ENCODE measurements around the gene PABPC1L. TPM values are rescaled to one million over a fixed set of nuclear protein-coding genes. Genes with fewer than 3 reads are reported as not detected.

PABPC1L gene
- total RNA-seq, 1 experiment from 2014 or later, result 83.5 TPM

GRCh38 chr20:44916586-44916985, 6.7 kb downstream of the PABPC1L start:
- Mint-ChIP-seq H3K36me3 (ENCODE audit: insufficient read depth in 1 of 3, low read depth in 3 of 3) (peaks cover 29 to 78% (median 64%) of the 10 kb centered on the region in 3 experiments; a peak in 6 of 7 replicates), H3K9me3 (no peaks in the 10 kb centered on the region), H3K4me1 (peaks cover 9 to 15% of the 10 kb centered on the region in 2 experiments), H3K27ac (peak overlapping the region in 2 of 3 experiments; percentile 57 to 76; a peak in 3 of 7 replicates), H3K27me3 (ENCODE audit: low read depth) (no peaks in the 10 kb centered on the region), H3K4me3 (no peak overlapping the region)
- H2AK5ac ChIP-seq (ENCODE audit: insufficient read length, low read length), result no peak overlapping the region
- H3K23ac ChIP-seq (ENCODE audit: insufficient read length, low read depth, low read length), result no peak overlapping the region
- H3K56ac ChIP-seq (ENCODE audit: insufficient read length, low read depth, low read length), result no peak overlapping the region
- peaks cover 3% of the 10 kb centered on the region; the same call in 1 of the 2 replicates for H3K4me1 ChIP-seq (ENCODE audit: insufficient read depth, low read length)
- H4K5ac ChIP-seq (ENCODE audit: insufficient read length, low read depth, low read length), result no peak overlapping the region
- no peak overlapping the region for H3K9ac ChIP-seq (ENCODE audit: extremely low read depth, insufficient read length, low read length)
- H3K79me1 ChIP-seq (ENCODE audit: insufficient read depth, low read depth, low read length, poor library complexity, severe bottlenecking), result no peaks in the 10 kb centered on the region
- H3K4me2 ChIP-seq (ENCODE audit: insufficient read depth, insufficient read length, low read length), result no peak overlapping the region
- H3K27me3 ChIP-seq (ENCODE audit: insufficient read depth, low read length), result no peaks in the 10 kb centered on the region
- H3K18ac ChIP-seq (ENCODE audit: insufficient read length, low read depth, low read length), result no peak overlapping the region
- no peaks in the 10 kb centered on the region for H3K9me3 ChIP-seq (ENCODE audit: control insufficient read depth, low read depth, low read length)
- H2AFZ ChIP-seq (ENCODE audit: low read length), result no peak overlapping the region
- no peak overlapping the region for H2BK120ac ChIP-seq (ENCODE audit: low read depth, low read length, poor library complexity, severe bottlenecking)
- no peak overlapping the region for H2BK15ac ChIP-seq (ENCODE audit: low read depth, low read length)
- no peaks in the 10 kb centered on the region for H3K23me2 ChIP-seq (ENCODE audit: insufficient read length, low read depth, low read length, poor library complexity, severe bottlenecking)
- H2BK12ac ChIP-seq (ENCODE audit: insufficient read length, low read depth, low read length), result no peak overlapping the region
- WGBS (ENCODE audit: extremely low coverage, insufficient read length, low lambda C conversion rate), result no CpG with 5 or more reads among the region's 12 CpGs
- no peaks in the 10 kb centered on the region for H4K20me1 ChIP-seq (ENCODE audit: control insufficient read depth, insufficient read depth, insufficient read length)
- H2BK20ac ChIP-seq (ENCODE audit: low read depth, low read length, poor library complexity, severe bottlenecking), result no peak overlapping the region
- H3K79me2 ChIP-seq (ENCODE audit: insufficient read depth, low read length), result no peaks in the 10 kb centered on the region
- no peak overlapping the region for H3T11ph ChIP-seq (ENCODE audit: low read length)
- DNase-seq, result no peak
- H4K91ac ChIP-seq (ENCODE audit: insufficient read length, low read depth, low read length), result no peak overlapping the region
- no peak overlapping the region for H2BK5ac ChIP-seq (ENCODE audit: insufficient read length, low read length)
- H3K4ac ChIP-seq (ENCODE audit: low read depth, low read length), result no peak overlapping the region
- H3K14ac ChIP-seq (ENCODE audit: insufficient read depth, low read length), result no peak overlapping the region
- no peak overlapping the region for H3K27ac ChIP-seq (ENCODE audit: insufficient read length, low read depth, low read length)
- H4K8ac ChIP-seq (replicated peaks; ENCODE audit: insufficient read length, low read depth, low read length), result no peak overlapping the region
- TF ChIP-seq, protein P1, sequence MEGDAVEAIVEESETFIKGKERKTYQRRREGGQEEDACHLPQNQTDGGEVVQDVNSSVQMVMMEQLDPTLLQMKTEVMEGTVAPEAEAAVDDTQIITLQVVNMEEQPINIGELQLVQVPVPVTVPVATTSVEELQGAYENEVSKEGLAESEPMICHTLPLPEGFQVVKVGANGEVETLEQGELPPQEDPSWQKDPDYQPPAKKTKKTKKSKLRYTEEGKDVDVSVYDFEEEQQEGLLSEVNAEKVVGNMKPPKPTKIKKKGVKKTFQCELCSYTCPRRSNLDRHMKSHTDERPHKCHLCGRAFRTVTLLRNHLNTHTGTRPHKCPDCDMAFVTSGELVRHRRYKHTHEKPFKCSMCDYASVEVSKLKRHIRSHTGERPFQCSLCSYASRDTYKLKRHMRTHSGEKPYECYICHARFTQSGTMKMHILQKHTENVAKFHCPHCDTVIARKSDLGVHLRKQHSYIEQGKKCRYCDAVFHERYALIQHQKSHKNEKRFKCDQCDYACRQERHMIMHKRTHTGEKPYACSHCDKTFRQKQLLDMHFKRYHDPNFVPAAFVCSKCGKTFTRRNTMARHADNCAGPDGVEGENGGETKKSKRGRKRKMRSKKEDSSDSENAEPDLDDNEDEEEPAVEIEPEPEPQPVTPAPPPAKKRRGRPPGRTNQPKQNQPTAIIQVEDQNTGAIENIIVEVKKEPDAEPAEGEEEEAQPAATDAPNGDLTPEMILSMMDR (conservative IDR thresholded peaks at IDR 0.05), result no peak
